22Rv1 (cell line): Measurements from ENCODE around the gene MAN1B1.

Experiments
- ZFX ChIP-seq: fragments of 450-650 bp; IDR thresholded peaks from 2 replicates; pipeline ENCODE4 v1.6.1; 2017; ENCODE audit warnings: antibody characterized with exemption, borderline replicate concordance
- TF ChIP-seq, protein P1 (sequence below): fragments of 450-650 bp; IDR thresholded peaks from 2 replicates; pipeline ENCODE4 v1.5.1; 2017; ENCODE audit warnings: mild to moderate bottlenecking

DNA sequence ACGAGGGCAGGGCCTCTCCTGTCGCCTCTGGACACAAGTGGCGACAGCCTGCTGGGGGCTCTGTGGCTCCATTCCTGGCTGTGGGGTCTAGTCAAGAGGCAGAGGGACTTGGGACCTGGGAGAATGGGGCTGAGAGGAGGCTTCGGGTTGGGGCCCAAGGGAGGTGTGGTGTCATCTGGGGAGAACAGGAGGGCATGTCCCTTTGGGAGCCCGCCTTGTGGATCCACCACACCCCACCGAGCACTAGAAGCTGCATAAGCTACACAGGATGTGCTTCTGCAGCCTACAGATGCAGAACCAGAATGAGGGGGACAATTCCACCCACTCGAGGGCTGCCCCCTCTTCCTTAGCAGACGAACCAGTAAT is 3.9 kb upstream of the MAN1B1 start:
- TF ChIP-seq, protein P1, sequence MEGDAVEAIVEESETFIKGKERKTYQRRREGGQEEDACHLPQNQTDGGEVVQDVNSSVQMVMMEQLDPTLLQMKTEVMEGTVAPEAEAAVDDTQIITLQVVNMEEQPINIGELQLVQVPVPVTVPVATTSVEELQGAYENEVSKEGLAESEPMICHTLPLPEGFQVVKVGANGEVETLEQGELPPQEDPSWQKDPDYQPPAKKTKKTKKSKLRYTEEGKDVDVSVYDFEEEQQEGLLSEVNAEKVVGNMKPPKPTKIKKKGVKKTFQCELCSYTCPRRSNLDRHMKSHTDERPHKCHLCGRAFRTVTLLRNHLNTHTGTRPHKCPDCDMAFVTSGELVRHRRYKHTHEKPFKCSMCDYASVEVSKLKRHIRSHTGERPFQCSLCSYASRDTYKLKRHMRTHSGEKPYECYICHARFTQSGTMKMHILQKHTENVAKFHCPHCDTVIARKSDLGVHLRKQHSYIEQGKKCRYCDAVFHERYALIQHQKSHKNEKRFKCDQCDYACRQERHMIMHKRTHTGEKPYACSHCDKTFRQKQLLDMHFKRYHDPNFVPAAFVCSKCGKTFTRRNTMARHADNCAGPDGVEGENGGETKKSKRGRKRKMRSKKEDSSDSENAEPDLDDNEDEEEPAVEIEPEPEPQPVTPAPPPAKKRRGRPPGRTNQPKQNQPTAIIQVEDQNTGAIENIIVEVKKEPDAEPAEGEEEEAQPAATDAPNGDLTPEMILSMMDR = no peak
- no peak for TF ChIP-seq ZFX
